ENCODE data around the gene FKBP5.
"Not testable (repeated sequence)": the region's sequence is repeated elsewhere in the genome, so short reads cannot be mapped to it uniquely, and the experiment has no call there.

FKBP5 gene

GRCh38 chr6:35688605-35689322 lies at the start of gene FKBP5:
TSS of gene FKBP5 (minus strand) at chr6:35688915. CDS start at chr6:35642824, 46,091 bp downstream.
- peak; percentile 75 for DNase-seq (ENCODE audit: low read depth)

- DNase-seq (ENCODE audit: low read depth), result no peak
Observed at GRCh38 chr6:35737413-35738211, 48.9 kb upstream of the FKBP5 start.

GRCh38 chr6:35736982-35737412 lies 48.3 kb upstream of the FKBP5 start, which contains the start of gene ARMC12:
TSS of gene ARMC12 (plus strand) at chr6:35737032. CDS start at chr6:35737109, 77 bp downstream.
- no peak for DNase-seq (ENCODE audit: low read depth)

GRCh38 chr6:35736253-35736894 lies 47.7 kb upstream of the FKBP5 start:
- no peak for DNase-seq (ENCODE audit: low read depth)

GRCh38 chr6:35735452-35735851 lies 46.7 kb upstream of the FKBP5 start:
- no peak for DNase-seq (ENCODE audit: low read depth)

- not testable (repeated sequence) for DNase-seq (ENCODE audit: low read depth)
Observed at GRCh38 chr6:35734319-35734718, 45.6 kb upstream of the FKBP5 start.

GRCh38 chr6:35733633-35734032 lies 44.9 kb upstream of the FKBP5 start:
- no peak for DNase-seq (ENCODE audit: low read depth)

- DNase-seq (ENCODE audit: low read depth), result peak; percentile 89
Observed at GRCh38 chr6:35731736-35732532, 43.2 kb upstream of the FKBP5 start.

GRCh38 chr6:35731414-35731735 lies 42.7 kb upstream of the FKBP5 start:
- DNase-seq (ENCODE audit: low read depth), result peak; percentile 88

- no peak for DNase-seq (ENCODE audit: low read depth)
Observed at GRCh38 chr6:35730745-35731413, 42.2 kb upstream of the FKBP5 start.

GRCh38 chr6:35729722-35730121 lies 41.0 kb upstream of the FKBP5 start:
- no peak for DNase-seq (ENCODE audit: low read depth)

- no peak for DNase-seq (ENCODE audit: low read depth)
Observed at GRCh38 chr6:35728683-35729678, 40.3 kb upstream of the FKBP5 start.

- DNase-seq (ENCODE audit: low read depth), result peak; percentile 90
Observed at GRCh38 chr6:35727935-35728682, 39.4 kb upstream of the FKBP5 start.

GRCh38 chr6:35727231-35727934 lies 38.7 kb upstream of the FKBP5 start:
- peak; percentile 72 for DNase-seq (ENCODE audit: low read depth)

- peak; percentile 52 for DNase-seq (ENCODE audit: low read depth)
Observed at GRCh38 chr6:35725721-35726438, 37.2 kb upstream of the FKBP5 start.

- no peak for DNase-seq (ENCODE audit: low read depth)
Observed at GRCh38 chr6:35725081-35725708, 36.5 kb upstream of the FKBP5 start.

GRCh38 chr6:35724471-35724870 lies 35.8 kb upstream of the FKBP5 start:
- DNase-seq (ENCODE audit: low read depth), result no peak

- no peak for DNase-seq (ENCODE audit: low read depth)
Observed at GRCh38 chr6:35724059-35724458, 35.3 kb upstream of the FKBP5 start.
